A673 (cell line): Measurements from ENCODE around the gene MOXD1. TPM values are rescaled to one million over a fixed set of nuclear protein-coding genes. Genes with fewer than 3 reads are reported as not detected.
A peak's percentile ranks its signal among the peaks of the same experiment; 100 is the strongest.

Experiments used
- BruUV-seq: library from RNA; stranded (reverse); fragments of 400-500 nt; replicated peaks from 2 replicates; lab custom pipeline; 2021; lab: Mats Ljungman, UMichigan
- CTCF ChIA-PET: fragments of 300-600 bp; sonication (Branson Sonifier 250); formaldehyde crosslinking; loops from one replicate; lab custom pipeline; 2022; ENCODE audit warnings: antibody characterized with exemption; lab: Charles Lee
- POLR2A ChIA-PET: fragments of 300-600 bp; sonication (Branson Sonifier 250); formaldehyde crosslinking; loops from one replicate; lab custom pipeline; 2022; ENCODE audit warnings: antibody characterized with exemption; ENCODE audit not compliant: low non-redundant PET; lab: Charles Lee
- DNase-seq: peaks from one replicate; pipeline ENCODE4 v3.0.0-alpha.2; 2015; ENCODE audit warnings: low spot score
- H3K27ac ChIP-seq: fragments of 200-600 bp; sonication (generic); 2 replicates; pipeline ENCODE4 v1.5.1; 2016; ENCODE audit warnings: mixed run types, low read depth, mild to moderate bottlenecking, mixed read lengths, antibody characterized with exemption, low read length; ENCODE audit not compliant: poor library complexity, severe bottlenecking
- H3K27me3 ChIP-seq: fragments of 200-600 bp; sonication (generic); replicated peaks from 2 replicates; pipeline ENCODE4 v1.6.1; 2017; ENCODE audit warnings: mixed run types, low read depth, mild to moderate bottlenecking, mixed read lengths, antibody characterized with exemption, low read length; ENCODE audit not compliant: insufficient read depth, poor library complexity
- H3K36me3 ChIP-seq: fragments of 200-600 bp; sonication (generic); 2 replicates; pipeline ENCODE4 v1.6.1; 2016; ENCODE audit warnings: mixed run types, mild to moderate bottlenecking, mixed read lengths, antibody characterized with exemption, low read length; ENCODE audit not compliant: insufficient read depth, poor library complexity, severe bottlenecking
- H3K4me1 ChIP-seq: fragments of 200-600 bp; sonication (generic); 2 replicates; pipeline ENCODE4 v1.6.1; 2017; ENCODE audit warnings: mixed run types, mild to moderate bottlenecking, mixed read lengths, antibody characterized with exemption, low read length; ENCODE audit not compliant: insufficient read depth, poor library complexity, severe bottlenecking
- H3K4me3 ChIP-seq: fragments of 200-600 bp; sonication (generic); 2 replicates; pipeline ENCODE4 v1.5.1; 2016; ENCODE audit warnings: low read depth, mixed run types, mild to moderate bottlenecking, mixed read lengths, low read length; ENCODE audit not compliant: poor library complexity, severe bottlenecking
- H3K9me3 ChIP-seq: fragments of 200-600 bp; sonication (generic); 2 replicates; pipeline ENCODE4 v1.6.1; 2016; ENCODE audit warnings: mixed run types, low read depth, mild to moderate bottlenecking, mixed read lengths, antibody characterized with exemption, low read length; ENCODE audit not compliant: poor library complexity, severe bottlenecking
- CTCF ChIP-seq: fragments of 300-800, 200-600 bp; sonication (generic); conservative IDR thresholded peaks from 2 replicates; pipeline ENCODE4 v1.5.1; 2017; ENCODE audit warnings: low read depth, mild to moderate bottlenecking, antibody characterized with exemption, low read length, moderate library complexity, mixed read lengths
- EZH2 ChIP-seq: fragments of 200-600 bp; sonication (generic); IDR thresholded peaks from 2 replicates; pipeline ENCODE4 v1.6.1; 2017; ENCODE audit warnings: borderline replicate concordance, low read depth, mild to moderate bottlenecking, mixed read lengths, antibody characterized with exemption, low read length; ENCODE audit not compliant: poor library complexity, severe bottlenecking
- intact Hi-C: fragments of 100-400 bp; cut with micrococcal nuclease; formaldehyde crosslinking; loops from one replicate; pipeline ENCODE4 v1.10.0; 2022; ENCODE audit not compliant: unreplicated experiment
- total RNA-seq: library from RNA; stranded (reverse); gene quantifications from 2 replicates; pipeline ENCODE4 v1.2.3, GENCODE V29; 2021

MOXD1 gene
- total RNA-seq, 1 experiment from 2014 or later, result not detected

GRCh38 chr6:132341646-132342045 lies 59.6 kb downstream of the MOXD1 start:
- H3K9me3 ChIP-seq, result no peaks in the 10 kb centered on the region
- H3K36me3 ChIP-seq, result no peaks in the 10 kb centered on the region
- ChIA-PET CTCF (no interaction called here), POLR2A (no interaction called here)
- H3K4me1 ChIP-seq, result no peaks in the 10 kb centered on the region
- DNase-seq, result no peak
- intact Hi-C loops, result no loop called here
- H3K27me3 ChIP-seq, result peaks cover 40% of the 10 kb centered on the region
- TF ChIP-seq CTCF, result no peak
- no TSS peak for BruUV-seq
- H3K4me3 ChIP-seq, result no peak overlapping the region
- no peak overlapping the region for H3K27ac ChIP-seq

- no peaks in the 10 kb centered on the region for H3K36me3 ChIP-seq
- peaks cover 83% of the 10 kb centered on the region for H3K27me3 ChIP-seq
- CTCF ChIA-PET, result no interaction called here
- POLR2A ChIA-PET, result no interaction called here
- H3K27ac ChIP-seq, result no peak overlapping the region
- no peak overlapping the region for H3K4me3 ChIP-seq
- no peak for DNase-seq
- TF ChIP-seq CTCF, result no peak
- no peak for TF ChIP-seq EZH2
- no peaks in the 10 kb centered on the region for H3K9me3 ChIP-seq
- no peaks in the 10 kb centered on the region for H3K4me1 ChIP-seq
- intact Hi-C loops, result loop anchor here (2.0 kb wide), 1 partner anchor 18 kb away; no protein-coding TSS in a partner anchor
- no TSS peak for BruUV-seq
These were observed 66.8 kb downstream of the MOXD1 start for GRCh38 chr6:132334521-132334885.

- H3K36me3 ChIP-seq, result no peaks in the 10 kb centered on the region
- no peaks in the 10 kb centered on the region for H3K4me1 ChIP-seq
- peaks cover 77% of the 10 kb centered on the region for H3K27me3 ChIP-seq
- no peak overlapping the region for H3K27ac ChIP-seq
- no peak overlapping the region for H3K4me3 ChIP-seq
- no peak for TF ChIP-seq CTCF
- no peak for TF ChIP-seq EZH2
- intact Hi-C loops, result loop anchor here (2.0 kb wide), 1 partner anchor 17 kb away; no protein-coding TSS in a partner anchor
- no TSS peak for BruUV-seq
- CTCF ChIA-PET, result no interaction called here
- POLR2A ChIA-PET, result no interaction called here
- H3K9me3 ChIP-seq, result no peaks in the 10 kb centered on the region
- peak; percentile 21 for DNase-seq
These were observed 67.4 kb downstream of the MOXD1 start for GRCh38 chr6:132333639-132334520.
